K562 (cell line): ENCODE measurements around the gene PKDREJ. TPM values are rescaled to one million over a fixed set of nuclear protein-coding genes. Genes with fewer than 3 reads are reported as not detected.

ENCODE experiments used
- ATAC-seq: fragments of 200-7000 bp; cut with Tn5 transposase; 3 replicates; pipeline ENCODE4 v1.9.1; 2020; ENCODE audit warnings: moderate library complexity
- BruUV-seq: library from RNA; stranded (reverse); fragments of 400-500 nt; replicated peaks from 2 replicates; lab custom pipeline; 2021; lab: Mats Ljungman, UMichigan
- CTCF ChIA-PET: fragments of 300-600 bp; formaldehyde crosslinking; extraction: SDS; loops from one replicate; lab custom pipeline; 2021; ENCODE audit warnings: low intra/inter-chr PET ratio; lab: Yijun Ruan, JAX
- POLR2A ChIA-PET: fragments of 300-600, 350-650 bp; sonication (Branson Sonifier 250); formaldehyde crosslinking; extraction: SDS; loops from one replicate; lab custom pipeline; 2021; ENCODE audit warnings: antibody characterized with exemption, inconsistent platforms; lab: Yijun Ruan, JAX
- DNase-seq, 4 experiments: peaks; one replicate each; pipeline versions ENCODE4 v3.0.0 to v3.0.0-alpha.2; 2011 to 2018; ENCODE audit warnings: low spot score in 3 of 4, mixed read lengths in 3 of 4; ENCODE audit errors: extremely low read depth in 1 of 4
- FAIRE-seq: peaks from 2 replicates; lab custom pipeline; 2011; peaks lifted over from hg19 to GRCh38; lab: Jason Lieb, UNC
- H2AFZ ChIP-seq: 2 replicates; pipeline ENCODE4 v1.6.0; 2011; ENCODE audit warnings: low read depth, low read length, control low read depth, inconsistent platforms
- H3K27ac ChIP-seq: fragments of 200-600 bp; 3 replicates; pipeline ENCODE4 v1.8.0; 2011; ENCODE audit warnings: low read depth, mild to moderate bottlenecking, control low read depth, inconsistent platforms, low read length, moderate library complexity, mixed read lengths; ENCODE audit errors: extremely low read depth
- H3K27me3 ChIP-seq, 2 experiments: fragments of 300-600 bp in 1 of 2; 2 replicates in 1 of 2; 3 replicates in 1 of 2; pipeline versions ENCODE4 v1.6.0 to v1.8.0; 2011; ENCODE audit warnings: inconsistent platforms in 2 of 2, low read length in 2 of 2, mild to moderate bottlenecking in 1 of 2, mixed read lengths in 1 of 2, moderate library complexity in 1 of 2; ENCODE audit not compliant: control insufficient read depth in 2 of 2, insufficient read depth in 2 of 2
- H3K36me3 ChIP-seq: fragments of 300-600 bp; 3 replicates; pipeline ENCODE4 v1.8.0; 2011; ENCODE audit warnings: mild to moderate bottlenecking, low read length, inconsistent platforms; ENCODE audit not compliant: control insufficient read depth, insufficient read depth
- H3K4me1 ChIP-seq, 2 experiments: fragments of 200-600 bp in 1 of 2; replicated peaks in 1 of 2; 2 replicates in 1 of 2; 3 replicates in 1 of 2; pipeline versions ENCODE4 v1.5.1 to v1.8.0; 2011; ENCODE audit warnings: inconsistent platforms in 2 of 2, low read length in 2 of 2, mild to moderate bottlenecking in 1 of 2, mixed read lengths in 1 of 2, moderate library complexity in 1 of 2; ENCODE audit not compliant: control insufficient read depth in 2 of 2, insufficient read depth in 2 of 2
- H3K4me2 ChIP-seq: 2 replicates; pipeline ENCODE4 v1.6.1; 2011; ENCODE audit warnings: low read length, control low read depth, inconsistent platforms, mixed read lengths; ENCODE audit not compliant: insufficient read depth
- H3K4me3 ChIP-seq: fragments of 200-600 bp; sonication (generic), shearing (Covaris generic); 2 replicates; pipeline ENCODE4 v1.5.1; 2016; ENCODE audit warnings: control low read depth, inconsistent platforms
- H3K79me2 ChIP-seq: fragments of 200-600 bp; 3 replicates; pipeline ENCODE4 v1.8.0; 2011; ENCODE audit warnings: low read length, inconsistent platforms; ENCODE audit not compliant: control insufficient read depth, insufficient read depth
- H3K9ac ChIP-seq, 2 experiments: 2 replicates each; pipeline versions ENCODE4 v1.6.0 to v1.6.1; 2011; ENCODE audit warnings: low read depth in 2 of 2, low read length in 2 of 2, control low read depth in 1 of 2, inconsistent platforms in 1 of 2, mild to moderate bottlenecking in 1 of 2, mixed read lengths in 1 of 2; ENCODE audit not compliant: insufficient read depth in 1 of 2
- H3K9me1 ChIP-seq: one replicate; pipeline ENCODE4 v1.6.0; 2011; ENCODE audit warnings: inconsistent platforms, mild to moderate bottlenecking, low read length, moderate library complexity; ENCODE audit not compliant: control insufficient read depth, insufficient read depth
- H3K9me3 ChIP-seq: replicated peaks from 2 replicates; pipeline ENCODE4 v1.5.1; 2011; ENCODE audit warnings: low read depth, low read length, inconsistent platforms; ENCODE audit not compliant: control insufficient read depth, insufficient read depth
- H4K20me1 ChIP-seq: replicated peaks from 2 replicates; pipeline ENCODE4 v1.6.1; 2011; ENCODE audit warnings: low read length, inconsistent platforms, mixed read lengths; ENCODE audit not compliant: control insufficient read depth, insufficient read depth
- FOXJ3 ChIP-seq: sonication (generic); formaldehyde crosslinking; IDR thresholded peaks from 2 replicates; pipeline ENCODE4 v1.4.0; 2020; ENCODE audit warnings: mild to moderate bottlenecking, missing genetic modification reagents
- HDAC2 ChIP-seq: fragments of 450-650 bp; IDR thresholded peaks from 2 replicates; pipeline ENCODE4 v1.6.1; 2016; ENCODE audit warnings: mild to moderate bottlenecking
- RFX1 ChIP-seq: fragments of 450-650 bp; IDR thresholded peaks from 2 replicates; pipeline ENCODE4 v1.6.1; 2016; ENCODE audit warnings: mild to moderate bottlenecking, moderate library complexity
- U2AF2 ChIP-seq: fragments of 200-400 bp; formaldehyde crosslinking; optimal IDR thresholded peaks from 2 replicates; pipeline ENCODE3; 2017; ENCODE audit warnings: low read depth, mild to moderate bottlenecking, low read length
- ZNF23 ChIP-seq: fragments of 250-450 bp; sonication (Bioruptor Pico); IDR thresholded peaks from 2 replicates; pipeline ENCODE4 v1.4.0; 2020; ENCODE audit warnings: mild to moderate bottlenecking
- ZNF75A ChIP-seq: fragments of 450-650 bp; formaldehyde crosslinking; IDR thresholded peaks from 2 replicates; pipeline ENCODE4 v1.4.0; 2020; ENCODE audit warnings: mild to moderate bottlenecking
- WGBS: fragments of 100-300 bp; shearing (Covaris generic); methylation state at CpG from one replicate; pipeline ENCODE4 v1.1.6; 2016; ENCODE audit warnings: low coverage, mixed read lengths; ENCODE audit not compliant: insufficient coverage; ENCODE audit errors: missing lambda C conversion rate; 5-methylcytosine and 5-hydroxymethylcytosine counted together
- in situ Hi-C: fragments of 300-500 bp; cut with MboI; formaldehyde crosslinking; loops from 4 replicates; pipeline ENCODE4 v1.15.0; 2018; ENCODE audit warnings: inconsistent platforms, mixed read lengths
- intact Hi-C: fragments of 100-400 bp; cut with micrococcal nuclease; formaldehyde crosslinking; loops from 2 replicates; pipeline ENCODE4 v1.14.2; 2022
- polyA plus RNA-seq, 8 experiments: library from polyadenylated mRNA; depleted of rRNA in 4 of 8; stranded (reverse) in 5 of 8; unstranded in 3 of 8; fragments of >200 nt; fragmentation: Nextera tagmentation in 2 of 8; fragmentation: Illumina TruSeq in 1 of 8; extraction: Ambion mirVana in 2 of 8; extraction: Trizol in 1 of 8; gene quantifications; 2 replicates each; pipeline versions ENCODE4 v1.2.1 to v1.2.3, GENCODE V29; 2011 to 2014; ENCODE audit warnings: inconsistent platforms in 1 of 8, missing spikeins in 1 of 8
- total RNA-seq, 7 experiments: library from RNA; depleted of rRNA in 6 of 7; stranded (reverse); fragments of >200 nt in 6 of 7; fragmentation: Illumina TruSeq in 2 of 7; extraction: Trizol in 2 of 7; gene quantifications; 2 replicates each; pipeline versions ENCODE4 v1.2.1 to v1.2.3, GENCODE V29; 2011 to 2021; ENCODE audit warnings: low replicate concordance in 1 of 7
- TF ChIP-seq, protein P1 (sequence below), 2 experiments: IDR thresholded peaks in 1 of 2; conservative IDR thresholded peaks in 1 of 2; 2 replicates each; pipeline ENCODE4 v1.6.1; 2016; ENCODE audit warnings: low read depth in 2 of 2, mild to moderate bottlenecking in 1 of 2, missing compliant biosample characterization in 1 of 2, missing genetic modification characterization in 1 of 2, moderate library complexity in 1 of 2
- TF ChIP-seq, protein P2 (sequence below): fragments of 450-650 bp; IDR thresholded peaks from 2 replicates; pipeline ENCODE4 v1.6.1; 2018; ENCODE audit warnings: mild to moderate bottlenecking, low read depth; ENCODE audit not compliant: partially characterized antibody

PKDREJ gene
- total and polyA plus RNA-seq, 9 of the 15 experiments (the other 6 are each of a cell fraction or from before 2014, with no cell fraction given) = 0.03 TPM; not detected in 8

DNA sequence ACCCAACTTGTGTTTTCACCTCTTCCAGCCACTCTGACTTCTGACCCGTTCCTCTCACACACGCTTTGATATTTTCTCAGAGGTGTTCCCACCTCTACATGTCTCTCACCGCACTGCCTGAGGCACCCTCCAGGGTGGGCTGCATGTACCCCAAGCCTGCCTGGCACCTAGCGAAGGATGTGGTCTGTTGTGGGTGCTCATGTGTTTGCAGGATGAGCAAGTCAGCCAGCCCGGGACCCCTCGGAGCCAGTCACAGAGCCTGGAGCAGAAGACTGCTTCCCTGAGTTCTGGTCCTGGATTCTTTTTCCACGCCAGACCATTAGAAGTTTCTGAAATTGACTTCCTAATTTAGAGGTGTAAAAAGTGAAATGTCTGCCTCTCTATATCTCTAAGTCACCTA, 37.3 kb upstream of the PKDREJ start:
- H3K9me1 ChIP-seq = no peaks in the 10 kb centered on the region
- H3K27me3 ChIP-seq = no peaks in the 10 kb centered on the region
- 92% methylated on average over 6 of the region's 7 CpGs for WGBS
- no peak overlapping the region for H2AFZ ChIP-seq
- FAIRE-seq (no peak), ATAC-seq (no peak), DNase-seq (no peak)
- in situ Hi-C loops (loop anchor here (25.0 kb wide), 1 partner anchor 288 kb away; no protein-coding TSS in a partner anchor), intact Hi-C loops (no loop called here)
- H3K9ac ChIP-seq = no peak overlapping the region
- no peaks in the 10 kb centered on the region for H3K9me3 ChIP-seq
- peaks cover 2 to 18% of the 10 kb centered on the region in 2 experiments; a peak in 4 of 5 replicates for H3K4me1 ChIP-seq
- H4K20me1 ChIP-seq = no peaks in the 10 kb centered on the region
- H3K36me3 ChIP-seq = peaks cover 27% of the 10 kb centered on the region; the same call in 2 of the 3 replicates
- TF ChIP-seq ZNF75A (no peak), ZNF23 (CRISPR knock-in tag) (no peak), U2AF2 (no peak), HDAC2 (no peak), RFX1 (no peak), FOXJ3 (CRISPR knock-in tag) (no peak)
- TF ChIP-seq, protein P1, sequence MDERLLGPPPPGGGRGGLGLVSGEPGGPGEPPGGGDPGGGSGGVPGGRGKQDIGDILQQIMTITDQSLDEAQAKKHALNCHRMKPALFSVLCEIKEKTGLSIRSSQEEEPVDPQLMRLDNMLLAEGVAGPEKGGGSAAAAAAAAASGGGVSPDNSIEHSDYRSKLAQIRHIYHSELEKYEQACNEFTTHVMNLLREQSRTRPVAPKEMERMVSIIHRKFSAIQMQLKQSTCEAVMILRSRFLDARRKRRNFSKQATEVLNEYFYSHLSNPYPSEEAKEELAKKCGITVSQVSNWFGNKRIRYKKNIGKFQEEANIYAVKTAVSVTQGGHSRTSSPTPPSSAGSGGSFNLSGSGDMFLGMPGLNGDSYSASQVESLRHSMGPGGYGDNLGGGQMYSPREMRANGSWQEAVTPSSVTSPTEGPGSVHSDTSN (CRISPR knock-in tag; IDR thresholded peaks at IDR 0.05; ENCODE audit: low read depth) = no peak
- TF ChIP-seq, protein P1 (tag; conservative IDR thresholded peaks at IDR 0.05; ENCODE audit: low read depth) = no peak
- TF ChIP-seq, protein P2, sequence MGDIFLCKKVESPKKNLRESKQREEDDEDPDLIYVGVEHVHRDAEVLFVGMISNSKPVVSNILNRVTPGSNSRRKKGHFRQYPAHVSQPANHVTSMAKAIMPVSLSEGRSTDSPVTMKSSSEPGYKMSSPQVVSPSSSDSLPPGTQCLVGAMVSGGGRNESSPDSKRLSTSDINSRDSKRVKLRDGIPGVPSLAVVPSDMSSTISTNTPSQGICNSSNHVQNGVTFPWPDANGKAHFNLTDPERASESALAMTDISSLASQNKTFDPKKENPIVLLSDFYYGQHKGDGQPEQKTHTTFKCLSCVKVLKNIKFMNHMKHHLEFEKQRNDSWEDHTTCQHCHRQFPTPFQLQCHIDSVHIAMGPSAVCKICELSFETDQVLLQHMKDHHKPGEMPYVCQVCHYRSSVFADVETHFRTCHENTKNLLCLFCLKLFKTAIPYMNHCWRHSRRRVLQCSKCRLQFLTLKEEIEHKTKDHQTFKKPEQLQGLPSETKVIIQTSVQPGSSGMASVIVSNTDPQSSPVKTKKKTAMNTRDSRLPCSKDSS = no peak
- no peak overlapping the region for H3K4me2 ChIP-seq
- peaks cover 38% of the 10 kb centered on the region for H3K79me2 ChIP-seq
- CTCF ChIA-PET = no interaction called here
- POLR2A ChIA-PET = no interaction called here
- no peak overlapping the region for H3K27ac ChIP-seq
- no TSS peak for BruUV-seq
- no peak overlapping the region for H3K4me3 ChIP-seq
